ENCODE results near the gene MUC5B. TPM values are rescaled to one million over a fixed set of nuclear protein-coding genes. Genes with fewer than 3 reads are reported as not detected.

The MUC5B gene
- total RNA-seq, 1 experiment from 2014 or later: not detected

- peaks cover 7% of the 10 kb centered on the region for H3K4me1 Mint-ChIP-seq (ENCODE audit: insufficient read depth, unreplicated experiment)
- peaks cover 24% of the 10 kb centered on the region for H3K36me3 Mint-ChIP-seq (ENCODE audit: insufficient read depth, unreplicated experiment)
- DNase-seq (ENCODE audit: unreplicated experiment): no peak
- no peak for TF ChIP-seq CTCF (IDR thresholded peaks at IDR 0.05; ENCODE audit: unreplicated experiment)
- no peaks in the 10 kb centered on the region for H3K9me3 Mint-ChIP-seq (ENCODE audit: unreplicated experiment)
- H3K27me3 Mint-ChIP-seq (ENCODE audit: insufficient read depth, unreplicated experiment): no peaks in the 10 kb centered on the region
- H3K4me3 Mint-ChIP-seq (ENCODE audit: unreplicated experiment): no peak overlapping the region
- no TSS peak for BruUV-seq (replicated peaks)
- no peak overlapping the region for H3K27ac Mint-ChIP-seq (ENCODE audit: low read depth, unreplicated experiment)
- intact Hi-C loops (cut with micrococcal nuclease): no loop called here
- ChIA-PET CTCF (no interaction called here), POLR2A (no interaction called here)
These were observed 72.2 kb downstream of the MUC5B start for GRCh38 chr11:1295086-1295485.

GRCh38 chr11:1295591-1295990 lies 72.7 kb downstream of the MUC5B start:
- Mint-ChIP-seq H3K27me3 (ENCODE audit: insufficient read depth, unreplicated experiment) (no peaks in the 10 kb centered on the region), H3K36me3 (ENCODE audit: insufficient read depth, unreplicated experiment) (peaks cover 24% of the 10 kb centered on the region), H3K9me3 (ENCODE audit: unreplicated experiment) (no peaks in the 10 kb centered on the region), H3K4me3 (ENCODE audit: unreplicated experiment) (no peak overlapping the region), H3K27ac (ENCODE audit: low read depth, unreplicated experiment) (no peak overlapping the region), H3K4me1 (ENCODE audit: insufficient read depth, unreplicated experiment) (peaks cover 7% of the 10 kb centered on the region)
- no peak for TF ChIP-seq CTCF (IDR thresholded peaks at IDR 0.05; ENCODE audit: unreplicated experiment)
- no TSS peak for BruUV-seq (replicated peaks)
- intact Hi-C loops (cut with micrococcal nuclease): no loop called here
- CTCF ChIA-PET: no interaction called here
- DNase-seq (ENCODE audit: unreplicated experiment): no peak
- POLR2A ChIA-PET: no interaction called here

GRCh38 chr11:1296287-1296686 lies 73.4 kb downstream of the MUC5B start:
- no TSS peak for BruUV-seq (replicated peaks)
- no peak overlapping the region for H3K4me3 Mint-ChIP-seq (ENCODE audit: unreplicated experiment)
- POLR2A ChIA-PET: interaction anchor here (0.7 kb wide), 1 partner anchor 13 kb away, joined by 3 read pairs; the partner anchor contains the start of gene TOLLIP

GRCh38 chr11:1297011-1297575 lies 74.2 kb downstream of the MUC5B start:
- H3K27ac Mint-ChIP-seq (ENCODE audit: low read depth, unreplicated experiment): no peak overlapping the region
- peaks cover 7% of the 10 kb centered on the region for H3K4me1 Mint-ChIP-seq (ENCODE audit: insufficient read depth, unreplicated experiment)
- no peaks in the 10 kb centered on the region for H3K9me3 Mint-ChIP-seq (ENCODE audit: unreplicated experiment)
- H3K36me3 Mint-ChIP-seq (ENCODE audit: insufficient read depth, unreplicated experiment): peaks cover 24% of the 10 kb centered on the region
- no peak overlapping the region for H3K4me3 Mint-ChIP-seq (ENCODE audit: unreplicated experiment)
- BruUV-seq (replicated peaks): no TSS peak
- TF ChIP-seq CTCF (IDR thresholded peaks at IDR 0.05; ENCODE audit: unreplicated experiment): no peak
- intact Hi-C loops (cut with micrococcal nuclease): no loop called here
- DNase-seq (ENCODE audit: unreplicated experiment): no peak
- no peaks in the 10 kb centered on the region for H3K27me3 Mint-ChIP-seq (ENCODE audit: insufficient read depth, unreplicated experiment)
- POLR2A ChIA-PET: interaction anchor here (0.5 to 0.7 kb wide), 2 partner anchors 13 to 372 kb away, joined by 3 to 4 read pairs; partner anchors contain the start of genes AP2A2 and TOLLIP
- CTCF ChIA-PET: interaction anchor here (0.9 kb wide), 1 partner anchor 20 kb away, joined by 3 read pairs; no protein-coding TSS in a partner anchor

More at GRCh38 chr11:1296287-1296686, 73.4 kb downstream of the MUC5B start:
- Mint-ChIP-seq H3K27ac (ENCODE audit: low read depth, unreplicated experiment) (no peak overlapping the region), H3K36me3 (ENCODE audit: insufficient read depth, unreplicated experiment) (peaks cover 24% of the 10 kb centered on the region), H3K4me1 (ENCODE audit: insufficient read depth, unreplicated experiment) (peaks cover 7% of the 10 kb centered on the region), H3K9me3 (ENCODE audit: unreplicated experiment) (no peaks in the 10 kb centered on the region), H3K27me3 (ENCODE audit: insufficient read depth, unreplicated experiment) (no peaks in the 10 kb centered on the region)
- TF ChIP-seq CTCF (IDR thresholded peaks at IDR 0.05; ENCODE audit: unreplicated experiment): no peak
- no peak for DNase-seq (ENCODE audit: unreplicated experiment)
- CTCF ChIA-PET: no interaction called here
- intact Hi-C loops (cut with micrococcal nuclease): no loop called here

Measured in MCF 10A (cell line).